Measurements from ENCODE around the gene AP1S3. TPM values are rescaled to one million over a fixed set of nuclear protein-coding genes. Genes with fewer than 3 reads are reported as not detected.
A peak's percentile ranks its signal among the peaks of the same experiment; 100 is the strongest.

AP1S3 gene
- total RNA-seq (1 to 10 TPM in 1 of 2 experiments, under 1 TPM in 1; 0.96 to 1.1 TPM), polyA plus RNA-seq (1 to 10 TPM; 1.3 to 2.6 TPM)

DNA sequence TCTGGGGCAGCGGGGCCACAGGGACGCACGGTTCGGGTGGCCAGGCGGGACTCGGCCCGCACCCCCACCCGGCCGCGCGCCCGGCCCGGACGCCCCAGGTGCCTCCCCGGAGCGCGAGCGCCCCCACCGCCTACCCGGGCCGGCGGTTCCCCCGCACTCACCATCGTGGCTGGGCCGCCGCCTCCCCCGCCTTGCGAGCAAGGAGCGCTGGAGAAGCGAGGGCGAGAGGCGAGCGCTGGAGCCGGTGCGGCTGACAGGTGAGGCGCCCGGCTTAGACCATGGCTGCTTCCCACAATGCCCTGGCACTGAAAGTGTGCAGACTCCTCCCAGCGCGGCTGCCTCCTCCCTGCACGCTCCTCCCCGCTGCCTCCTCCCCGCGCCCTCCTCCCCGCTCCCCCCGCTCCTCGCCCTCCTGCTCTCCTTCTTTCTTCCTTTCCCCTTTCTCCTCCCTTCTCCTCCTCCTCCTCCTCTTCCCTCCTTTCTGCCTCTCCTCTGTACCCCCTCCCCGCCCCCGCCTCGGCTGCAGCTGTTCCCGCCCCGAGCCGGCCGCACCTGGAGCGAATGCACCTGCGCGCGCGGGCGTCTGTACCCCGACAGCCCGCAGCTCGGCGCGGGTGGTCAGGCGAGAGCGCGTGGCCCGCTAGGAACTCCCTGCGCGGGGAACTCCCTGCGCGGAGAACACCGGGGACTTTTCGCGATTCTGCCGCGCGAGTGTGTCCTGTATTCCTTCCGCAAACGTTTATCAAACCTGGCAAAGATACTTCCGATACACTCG lies at the start of gene AP1S3:
Gene AP1S3 (minus strand): TSS at position 296 of the 775 bp plus-strand sequence. CDS start 132 bp downstream, at position 164.
- POLR2A ChIA-PET (ENCODE audit: partially characterized antibody): interaction anchor here (0.5 to 1.3 kb wide), 2 partner anchors 10 to 13 kb away, joined by 3 read pairs; no protein-coding TSS in a partner anchor
- Mint-ChIP-seq H3K27ac (peak within 1 kb of the TSS; percentile 82 to 94 (median 90)), H3K4me3 (peak within 1 kb of the TSS; percentile 92 to 98 (median 94)), H3K9me3 (no peaks in the 10 kb centered on the region), H3K27me3 (no peaks in the 10 kb centered on the region), H3K36me3 (peaks cover 0 to 3% of the 10 kb centered on the region in 2 donors), H3K4me1 (peaks cover 9 to 12% (median 10%) of the 10 kb centered on the region in 4 donors)
- Histone ChIP-seq H3K36me3 (ENCODE audit: insufficient read depth, low read length) (no peaks in the 10 kb centered on the region), H3K4me1 (ENCODE audit: insufficient read depth, low read length) (peaks cover 8% of the 10 kb centered on the region), H3K4me3 (ENCODE audit: low read length in 2 of 2) (peak within 1 kb of the TSS; percentile 36 to 64), H3K9me3 (ENCODE audit: control insufficient read depth in 1 of 2, low read length in 2 of 2) (no peaks in the 10 kb centered on the region), H3K27ac (ENCODE audit: low read depth, low read length) (peak within 1 kb of the TSS; percentile 52), H3K27me3 (ENCODE audit: insufficient read depth, low read length) (no peaks in the 10 kb centered on the region)
- CTCF ChIA-PET (ENCODE audit: partially characterized antibody): interaction anchor here (1.2 to 2.9 kb wide), 3 partner anchors 27 to 108 kb away, joined by 3 to 8 read pairs (median 4); partner anchors contain the start of gene WDFY1
- intact Hi-C loops (cut with micrococcal nuclease): loop anchor here (1.0 to 5.0 kb wide), 4 partner anchors 28 to 120 kb away; partner anchors contain the start of genes MRPL44 and WDFY1
- DNase-seq: peak; percentile 67 to 86 (median 69)

GRCh38 chr2:223887127-223887526 lies 49.7 kb upstream of the AP1S3 start:
- Mint-ChIP-seq H3K36me3 (peaks cover 33 to 55% of the 10 kb centered on the region in 2 donors), H3K27me3 (no peaks in the 10 kb centered on the region), H3K4me1 (no peaks in the 10 kb centered on the region), H3K4me3 (no peak overlapping the region), H3K27ac (peak overlapping the region in 3 of 7 donors; percentile 12 to 49 (median 43)), H3K9me3 (no peaks in the 10 kb centered on the region)
- Histone ChIP-seq H3K27me3 (ENCODE audit: insufficient read depth, low read length) (no peaks in the 10 kb centered on the region), H3K36me3 (ENCODE audit: insufficient read depth, low read length) (peaks cover 9% of the 10 kb centered on the region), H3K27ac (ENCODE audit: low read depth, low read length) (no peak overlapping the region), H3K4me3 (ENCODE audit: low read length in 2 of 2) (no peak overlapping the region), H3K4me1 (ENCODE audit: insufficient read depth, low read length) (no peaks in the 10 kb centered on the region), H3K9me3 (ENCODE audit: control insufficient read depth in 1 of 2, low read length in 2 of 2) (no peaks in the 10 kb centered on the region)
- ChIA-PET POLR2A (ENCODE audit: partially characterized antibody) (no interaction called here), CTCF (ENCODE audit: partially characterized antibody) (no interaction called here)
- intact Hi-C loops (cut with micrococcal nuclease): no loop called here
- no peak for DNase-seq

DNA sequence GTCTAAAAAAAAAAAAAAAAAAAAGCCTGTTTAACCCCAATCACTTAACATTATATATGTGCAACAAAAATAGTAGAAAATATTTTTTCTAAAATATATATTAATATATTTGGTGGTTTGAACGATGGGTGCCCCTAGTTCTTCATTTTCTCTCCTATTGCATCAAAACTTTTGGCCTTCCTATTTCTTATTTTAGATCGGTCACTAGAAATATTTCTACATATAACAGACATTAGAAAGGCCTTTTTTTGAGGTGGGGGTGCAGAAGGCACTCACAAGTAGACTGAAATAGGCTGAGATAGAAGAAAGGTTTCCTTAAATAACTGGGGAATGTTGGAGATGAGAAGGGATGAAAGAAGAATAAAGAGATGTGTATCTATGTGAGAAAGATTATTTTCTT lies 49.3 kb upstream of the AP1S3 start:
- H3K27ac ChIP-seq (ENCODE audit: low read depth, low read length): no peak overlapping the region

DNA sequence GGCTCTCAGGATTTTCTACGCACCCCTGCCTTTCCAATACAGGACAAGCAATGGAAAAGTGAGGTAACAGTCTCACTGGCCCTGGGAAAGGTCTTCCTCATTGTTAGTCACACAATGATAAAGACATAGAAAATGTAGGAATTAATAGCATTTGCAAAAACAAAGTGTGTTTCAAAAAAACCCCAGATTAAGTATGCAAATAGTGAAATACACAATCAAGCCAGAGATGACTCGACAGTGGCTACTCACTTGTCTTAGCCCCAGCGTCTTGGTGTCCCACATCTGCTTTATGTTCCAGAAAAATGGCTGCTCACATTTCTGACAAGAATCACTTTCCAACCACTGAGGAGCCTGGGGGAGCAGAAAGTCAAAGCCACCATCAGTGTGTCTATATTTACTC lies 47.0 kb upstream of the AP1S3 start:
- intact Hi-C loops (cut with micrococcal nuclease): no loop called here
- Mint-ChIP-seq H3K36me3 (peaks cover 40 to 59% of the 10 kb centered on the region in 2 donors), H3K27ac (peak overlapping the region in 3 of 7 donors; percentile 12 to 53 (median 22)), H3K9me3 (no peaks in the 10 kb centered on the region), H3K4me1 (peaks cover 0 to 6% (median 5%) of the 10 kb centered on the region in 4 donors), H3K4me3 (no peak overlapping the region), H3K27me3 (no peaks in the 10 kb centered on the region)
- Histone ChIP-seq H3K27me3 (ENCODE audit: insufficient read depth, low read length) (no peaks in the 10 kb centered on the region), H3K4me1 (ENCODE audit: insufficient read depth, low read length) (no peaks in the 10 kb centered on the region), H3K4me3 (ENCODE audit: low read length in 2 of 2) (no peak overlapping the region), H3K27ac (ENCODE audit: low read depth, low read length) (no peak overlapping the region), H3K36me3 (ENCODE audit: insufficient read depth, low read length) (peaks cover 16% of the 10 kb centered on the region), H3K9me3 (ENCODE audit: control insufficient read depth in 1 of 2, low read length in 2 of 2) (no peaks in the 10 kb centered on the region)
- POLR2A ChIA-PET (ENCODE audit: partially characterized antibody): no interaction called here
- no peak for DNase-seq
- CTCF ChIA-PET (ENCODE audit: partially characterized antibody): no interaction called here

More for the DNA sequence above, 49.3 kb upstream of the AP1S3 start:
- Mint-ChIP-seq H3K9me3 (no peaks in the 10 kb centered on the region), H3K4me3 (no peak overlapping the region), H3K27me3 (no peaks in the 10 kb centered on the region), H3K36me3 (peaks cover 33 to 57% of the 10 kb centered on the region in 2 donors), H3K27ac (peak overlapping the region in 1 of 7 donors; percentile 43), H3K4me1 (peaks cover 0 to 3% (median 2%) of the 10 kb centered on the region in 4 donors)
- Histone ChIP-seq H3K27me3 (ENCODE audit: insufficient read depth, low read length) (no peaks in the 10 kb centered on the region), H3K4me1 (ENCODE audit: insufficient read depth, low read length) (no peaks in the 10 kb centered on the region), H3K9me3 (ENCODE audit: control insufficient read depth in 1 of 2, low read length in 2 of 2) (no peaks in the 10 kb centered on the region), H3K4me3 (ENCODE audit: low read length in 2 of 2) (no peak overlapping the region), H3K36me3 (ENCODE audit: insufficient read depth, low read length) (peaks cover 9% of the 10 kb centered on the region)
- ChIA-PET POLR2A (ENCODE audit: partially characterized antibody) (no interaction called here), CTCF (ENCODE audit: partially characterized antibody) (interaction anchor here (0.7 kb wide), 1 partner anchor 19 kb away, joined by 4 read pairs; no protein-coding TSS in a partner anchor)
- intact Hi-C loops (cut with micrococcal nuclease): no loop called here
- DNase-seq: no peak

DNA sequence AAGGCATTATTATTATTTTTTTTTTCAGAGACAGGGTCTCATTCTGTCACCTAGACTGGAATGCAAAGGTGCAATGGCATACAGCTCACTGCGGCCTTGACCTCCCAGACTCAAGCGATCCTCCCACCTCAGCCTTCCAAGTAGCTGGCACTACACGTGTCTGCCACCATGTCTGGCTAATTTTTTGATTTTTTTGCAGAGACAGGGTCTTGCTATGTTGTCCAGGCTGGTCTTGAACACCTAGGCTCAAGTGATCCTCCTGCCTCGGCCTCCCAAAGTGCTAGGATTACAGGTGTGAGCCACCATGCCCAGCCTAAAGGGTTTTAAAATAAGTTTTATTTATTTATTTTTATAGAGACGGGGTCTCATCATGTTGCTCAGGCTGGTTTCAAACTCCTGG lies 45.3 kb upstream of the AP1S3 start:
- no peak for DNase-seq
- intact Hi-C loops (cut with micrococcal nuclease): no loop called here
- Mint-ChIP-seq H3K36me3 (peaks cover 45 to 64% of the 10 kb centered on the region in 2 donors), H3K27me3 (no peaks in the 10 kb centered on the region), H3K9me3 (no peaks in the 10 kb centered on the region), H3K4me1 (peaks cover 0 to 6% (median 5%) of the 10 kb centered on the region in 4 donors), H3K4me3 (no peak overlapping the region), H3K27ac (peak overlapping the region in 4 of 7 donors; percentile 17 to 87 (median 68))
- H3K9me3 ChIP-seq (ENCODE audit: control insufficient read depth in 1 of 2, low read length in 2 of 2): no peaks in the 10 kb centered on the region
- ChIA-PET CTCF (ENCODE audit: partially characterized antibody) (interaction anchor here (1.6 kb wide), 1 partner anchor 44 kb away, joined by 4 read pairs; no protein-coding TSS in a partner anchor), POLR2A (ENCODE audit: partially characterized antibody) (interaction anchor here (1.5 kb wide), 1 partner anchor 59 kb away, joined by 5 read pairs; no protein-coding TSS in a partner anchor)
- H3K27me3 ChIP-seq (ENCODE audit: insufficient read depth, low read length): no peaks in the 10 kb centered on the region
- H3K4me1 ChIP-seq (ENCODE audit: insufficient read depth, low read length): no peaks in the 10 kb centered on the region
- no peak overlapping the region for H3K4me3 ChIP-seq (ENCODE audit: low read length in 2 of 2)
- H3K27ac ChIP-seq (ENCODE audit: low read depth, low read length): no peak overlapping the region
- peaks cover 24% of the 10 kb centered on the region for H3K36me3 ChIP-seq (ENCODE audit: insufficient read depth, low read length)

DNA sequence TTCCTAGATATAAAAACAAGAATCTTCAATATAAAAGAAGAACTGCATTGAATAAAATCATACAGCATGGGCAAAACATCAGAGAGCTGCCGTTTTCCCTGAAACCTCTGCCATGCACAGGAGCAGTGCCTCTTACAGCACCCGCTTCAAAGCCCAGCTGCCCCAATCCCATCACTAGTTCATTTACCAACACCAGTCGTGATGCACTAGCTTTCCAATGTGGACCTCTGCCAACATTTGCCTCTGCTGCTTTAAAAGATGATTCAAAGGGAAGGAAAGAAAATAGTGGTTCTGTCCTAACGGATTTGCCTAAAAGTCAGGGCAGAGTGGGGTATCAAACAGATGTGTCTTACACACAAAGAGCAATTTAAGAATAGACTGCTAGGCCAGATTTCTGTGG lies 43.4 kb upstream of the AP1S3 start:
- DNase-seq: no peak
- Histone ChIP-seq H3K36me3 (ENCODE audit: insufficient read depth, low read length) (peaks cover 32% of the 10 kb centered on the region), H3K4me1 (ENCODE audit: insufficient read depth, low read length) (no peaks in the 10 kb centered on the region), H3K27ac (ENCODE audit: low read depth, low read length) (no peak overlapping the region), H3K9me3 (ENCODE audit: control insufficient read depth in 1 of 2, low read length in 2 of 2) (no peaks in the 10 kb centered on the region), H3K4me3 (ENCODE audit: low read length in 2 of 2) (no peak overlapping the region), H3K27me3 (ENCODE audit: insufficient read depth, low read length) (no peaks in the 10 kb centered on the region)
- peak overlapping the region in 3 of 7 donors; percentile 62 to 83 (median 72) for H3K27ac Mint-ChIP-seq
- ChIA-PET CTCF (ENCODE audit: partially characterized antibody) (interaction anchor here (1.4 kb wide), 1 partner anchor 49 kb away, joined by 3 read pairs; no protein-coding TSS in a partner anchor), POLR2A (ENCODE audit: partially characterized antibody) (interaction anchor here (1.7 kb wide), 1 partner anchor 64 kb away, joined by 4 read pairs; the partner anchor contains the start of gene WDFY1)
- no peak overlapping the region for H3K4me3 Mint-ChIP-seq
- H3K4me1 Mint-ChIP-seq: peaks cover 0 to 6% (median 5%) of the 10 kb centered on the region in 4 donors
- intact Hi-C loops (cut with micrococcal nuclease): no loop called here
- peaks cover 49 to 74% of the 10 kb centered on the region in 2 donors for H3K36me3 Mint-ChIP-seq
- H3K9me3 Mint-ChIP-seq: no peaks in the 10 kb centered on the region
- H3K27me3 Mint-ChIP-seq: no peaks in the 10 kb centered on the region

DNA sequence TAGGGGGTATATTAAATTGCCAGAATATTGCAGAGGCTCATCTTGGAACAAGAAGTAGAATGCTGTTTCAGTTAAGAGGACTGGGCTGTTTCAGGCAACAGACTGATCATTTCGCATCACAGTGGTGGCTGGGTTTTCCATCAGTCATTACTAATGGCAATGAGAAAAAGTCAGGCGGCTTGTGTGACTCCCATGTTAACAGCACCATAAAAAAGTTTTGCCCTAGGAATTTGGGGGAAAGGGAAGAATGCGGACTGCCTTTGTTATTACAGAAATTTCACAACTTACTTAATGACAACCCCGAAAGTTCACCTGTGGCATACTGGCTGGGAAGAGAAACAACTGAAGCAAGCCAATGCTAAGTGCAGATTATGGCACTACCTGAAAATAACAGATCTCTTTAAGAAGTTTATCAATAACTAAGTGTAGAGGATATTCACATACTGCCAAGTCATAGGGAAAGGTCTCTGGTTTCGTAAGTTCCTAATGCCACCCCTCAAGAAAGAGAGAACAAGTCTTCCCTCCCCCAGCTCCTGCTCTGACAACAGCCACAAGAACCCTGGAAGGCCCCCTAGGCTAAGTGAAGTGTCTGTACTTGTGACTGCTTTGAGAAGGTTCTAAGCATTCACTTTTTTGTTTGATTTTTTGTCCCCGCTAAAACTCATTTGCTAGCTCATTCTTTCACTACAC lies 40.5 kb upstream of the AP1S3 start:
- peaks cover 53 to 72% of the 10 kb centered on the region in 2 donors for H3K36me3 Mint-ChIP-seq
- H3K4me1 Mint-ChIP-seq: peaks cover 0 to 6% (median 5%) of the 10 kb centered on the region in 4 donors
- ChIA-PET POLR2A (ENCODE audit: partially characterized antibody) (no interaction called here), CTCF (ENCODE audit: partially characterized antibody) (no interaction called here)
- H3K9me3 Mint-ChIP-seq: no peaks in the 10 kb centered on the region
- Histone ChIP-seq H3K36me3 (ENCODE audit: insufficient read depth, low read length) (peaks cover 32% of the 10 kb centered on the region), H3K27ac (ENCODE audit: low read depth, low read length) (no peak overlapping the region), H3K4me3 (ENCODE audit: low read length in 2 of 2) (no peak overlapping the region), H3K27me3 (ENCODE audit: insufficient read depth, low read length) (no peaks in the 10 kb centered on the region), H3K4me1 (ENCODE audit: insufficient read depth, low read length) (no peaks in the 10 kb centered on the region), H3K9me3 (ENCODE audit: control insufficient read depth in 1 of 2, low read length in 2 of 2) (no peaks in the 10 kb centered on the region)
- peak overlapping the region in 1 of 7 donors; percentile 9 for H3K27ac Mint-ChIP-seq
- H3K4me3 Mint-ChIP-seq: no peak overlapping the region
- no peaks in the 10 kb centered on the region for H3K27me3 Mint-ChIP-seq
- intact Hi-C loops (cut with micrococcal nuclease): no loop called here
- no peak for DNase-seq

All from CD4-positive, alpha-beta memory T cell (primary cell).